Keratinocyte (primary cell): ENCODE measurements around the gene PPP1R7. TPM values are rescaled to one million over a fixed set of nuclear protein-coding genes. Genes with fewer than 3 reads are reported as not detected.

ENCODE experiments used
- DNase-seq: peaks from one replicate; pipeline ENCODE4 v3.0.0-alpha.2; 2011; ENCODE audit warnings: low read depth, missing footprints, low spot score
- FAIRE-seq: peaks from 2 replicates; lab custom pipeline; 2011; peaks lifted over from hg19 to GRCh38; lab: Jason Lieb, UNC
- H2AFZ ChIP-seq: 2 replicates; pipeline ENCODE4 v1.6.0; 2012; ENCODE audit warnings: low read length, control low read depth, inconsistent platforms; ENCODE audit not compliant: control insufficient read depth
- H3K27ac ChIP-seq: 2 replicates; pipeline ENCODE4 v1.5.1; 2011; ENCODE audit warnings: low read length; ENCODE audit not compliant: control insufficient read depth, insufficient read depth
- H3K27me3 ChIP-seq: 3 replicates; pipeline ENCODE4 v1.6.0; 2011; ENCODE audit warnings: low read length; ENCODE audit not compliant: control insufficient read depth, insufficient read depth; ENCODE audit errors: extremely low read depth
- H3K36me3 ChIP-seq, 2 experiments: 2 replicates in 1 of 2; 3 replicates in 1 of 2; pipeline ENCODE4 v1.5.1; 2011; ENCODE audit warnings: low read length in 2 of 2, mild to moderate bottlenecking in 1 of 2; ENCODE audit not compliant: control insufficient read depth in 2 of 2, insufficient read depth in 2 of 2; ENCODE audit errors: extremely low read depth in 1 of 2
- H3K4me1 ChIP-seq: 3 replicates; pipeline ENCODE4 v1.5.1; 2011; ENCODE audit warnings: low read length; ENCODE audit not compliant: control insufficient read depth, insufficient read depth; ENCODE audit errors: extremely low read depth
- H3K4me2 ChIP-seq: 3 replicates; pipeline ENCODE4 v1.6.0; 2011; ENCODE audit warnings: low read depth, low read length; ENCODE audit not compliant: control insufficient read depth, insufficient read depth; ENCODE audit errors: extremely low read depth
- H3K4me3 ChIP-seq, 3 experiments: fragments of 200-600 bp in 1 of 3; sonication (generic) in 1 of 3; 2 replicates in 2 of 3; 3 replicates in 1 of 3; pipeline ENCODE4 v1.5.1; 2011 to 2016; ENCODE audit warnings: low read length in 3 of 3, mild to moderate bottlenecking in 3 of 3, control low read depth in 2 of 3, inconsistent platforms in 1 of 3, low read depth in 1 of 3, mixed read lengths in 1 of 3, mixed run types in 1 of 3, moderate library complexity in 1 of 3; ENCODE audit not compliant: control insufficient read depth in 2 of 3, insufficient read depth in 2 of 3; ENCODE audit errors: extremely low read depth in 1 of 3
- H3K79me2 ChIP-seq: 2 replicates; pipeline ENCODE4 v1.6.0; 2012; ENCODE audit warnings: low read length; ENCODE audit not compliant: control insufficient read depth, insufficient read depth
- H3K9ac ChIP-seq: 3 replicates; pipeline ENCODE4 v1.6.0; 2011; ENCODE audit warnings: low read length; ENCODE audit not compliant: control insufficient read depth, insufficient read depth; ENCODE audit errors: extremely low read depth
- H3K9me1 ChIP-seq: 3 replicates; pipeline ENCODE4 v1.6.0; 2011; ENCODE audit warnings: low read length; ENCODE audit not compliant: control insufficient read depth, insufficient read depth; ENCODE audit errors: extremely low read depth
- H3K9me3 ChIP-seq: 2 replicates; pipeline ENCODE4 v1.5.1; 2012; ENCODE audit warnings: low read depth, low read length; ENCODE audit not compliant: control insufficient read depth
- H4K20me1 ChIP-seq: 3 replicates; pipeline ENCODE4 v1.6.0; 2011; ENCODE audit warnings: low read length; ENCODE audit not compliant: control insufficient read depth, insufficient read depth; ENCODE audit errors: extremely low read depth
- CTCF ChIP-seq, 3 experiments: IDR thresholded peaks in 1 of 3; conservative IDR thresholded peaks in 1 of 3; optimal IDR thresholded peaks in 1 of 3; 2 replicates in 2 of 3; 3 replicates in 1 of 3; pipeline versions ENCODE3 to v1.5.1; 2011; ENCODE audit warnings: low read length in 3 of 3, mild to moderate bottlenecking in 3 of 3, moderate library complexity in 2 of 3, control low read depth in 1 of 3, inconsistent platforms in 1 of 3; ENCODE audit not compliant: insufficient read depth in 2 of 3; ENCODE audit errors: extremely low read depth in 1 of 3
- EZH2 ChIP-seq: IDR thresholded peaks from one replicate; pipeline ENCODE4 v1.6.1; 2012; ENCODE audit warnings: inconsistent platforms, mild to moderate bottlenecking, low read length, moderate library complexity
- dilution Hi-C: fragments of 300-500 bp; cut with MboI; formaldehyde crosslinking; loops from one replicate; pipeline ENCODE4 v1.7.0; 2020; ENCODE audit warnings: low sequenced_read_pairs; ENCODE audit not compliant: extremely low pct_ligation_motif_present
- polyA plus RNA-seq, 5 experiments: library from polyadenylated mRNA; depleted of rRNA in 3 of 5; stranded (reverse) in 3 of 5; stranded (forward) in 1 of 5; unstranded in 1 of 5; fragments of >200 nt; gene quantifications; 1 replicate in 1 of 5; 2 replicates in 3 of 5; 3 replicates in 1 of 5; pipeline versions ENCODE4 v1.2.1 to v1.2.3, GENCODE V29; 2011 to 2012; ENCODE audit warnings: missing spikeins in 2 of 5, low read depth in 1 of 5, low replicate concordance in 1 of 5

The PPP1R7 gene
- polyA plus RNA-seq, 1 donor (not counting 4 experiments of a cell fraction or from before 2014, with no cell fraction given) = 84.9 TPM

- H3K4me2 ChIP-seq = no peak overlapping the region
- no peak for DNase-seq
- H3K27ac ChIP-seq = no peak overlapping the region
- TF ChIP-seq EZH2 = no peak
- TF ChIP-seq CTCF (optimal IDR thresholded peaks at IDR 0.05 in 1 of 3, IDR thresholded peaks at IDR 0.05 in 1 of 3, conservative IDR thresholded peaks at IDR 0.05 in 1 of 3; ENCODE audit: extremely low read depth in 1 of 3, insufficient read depth in 2 of 3, low read length in 3 of 3) = no peak
- dilution Hi-C loops = no loop called here
- no peaks in the 10 kb centered on the region for H3K4me1 ChIP-seq
- no peak overlapping the region for H3K4me3 ChIP-seq
- no peaks in the 10 kb centered on the region for H3K9me3 ChIP-seq
- no peak overlapping the region for H2AFZ ChIP-seq
- no peaks in the 10 kb centered on the region for H3K9me1 ChIP-seq
- peaks cover 3% of the 10 kb centered on the region for H4K20me1 ChIP-seq
- H3K79me2 ChIP-seq = peaks cover under 1% of the 10 kb centered on the region
- FAIRE-seq = no peak
- no peak overlapping the region for H3K9ac ChIP-seq
- H3K36me3 ChIP-seq = peaks cover 31% of the 10 kb centered on the region in 2 experiments
- H3K27me3 ChIP-seq = no peaks in the 10 kb centered on the region
Measured at GRCh38 chr2:241158546-241158900, 8.3 kb downstream of the PPP1R7 start.

GRCh38 chr2:241159116-241159515 is 8.8 kb downstream of the PPP1R7 start:
- no peak overlapping the region for H3K9ac ChIP-seq
- H3K4me3 ChIP-seq = no peak overlapping the region
- H3K27ac ChIP-seq = no peak overlapping the region
- FAIRE-seq = no peak
- no peaks in the 10 kb centered on the region for H3K9me3 ChIP-seq
- no peaks in the 10 kb centered on the region for H3K4me1 ChIP-seq
- no peak overlapping the region for H3K4me2 ChIP-seq
- no peak for DNase-seq
- peaks cover 3% of the 10 kb centered on the region for H4K20me1 ChIP-seq
- H3K79me2 ChIP-seq = no peaks in the 10 kb centered on the region
- dilution Hi-C loops = no loop called here
- no peaks in the 10 kb centered on the region for H3K27me3 ChIP-seq
- TF ChIP-seq EZH2 = no peak
- no peaks in the 10 kb centered on the region for H3K9me1 ChIP-seq
- H2AFZ ChIP-seq = no peak overlapping the region
- H3K36me3 ChIP-seq = peaks cover 35 to 36% of the 10 kb centered on the region in 2 experiments

GRCh38 chr2:241160318-241160717 is 10.1 kb downstream of the PPP1R7 start:
- Histone ChIP-seq H3K4me2 (no peak overlapping the region), H3K9me1 (no peaks in the 10 kb centered on the region), H4K20me1 (peaks cover 3% of the 10 kb centered on the region), H3K9me3 (no peaks in the 10 kb centered on the region), H3K27me3 (no peaks in the 10 kb centered on the region), H3K79me2 (no peaks in the 10 kb centered on the region), H2AFZ (no peak overlapping the region), H3K9ac (no peak overlapping the region), H3K4me1 (no peaks in the 10 kb centered on the region), H3K4me3 (no peak overlapping the region), H3K36me3 (peaks cover 35% of the 10 kb centered on the region in 2 experiments), H3K27ac (no peak overlapping the region)
- no peak for DNase-seq
- FAIRE-seq = no peak
- no peak for TF ChIP-seq CTCF (optimal IDR thresholded peaks at IDR 0.05 in 1 of 3, IDR thresholded peaks at IDR 0.05 in 1 of 3, conservative IDR thresholded peaks at IDR 0.05 in 1 of 3; ENCODE audit: extremely low read depth in 1 of 3, insufficient read depth in 2 of 3, low read length in 3 of 3)
- TF ChIP-seq EZH2 = no peak
- dilution Hi-C loops = no loop called here
